Fibroblast of the conjunctiva (primary cell): ENCODE results near the gene DNAJC5.

Experiments
- DNase-seq: peaks from one replicate; pipeline ENCODE4 v3.0.0-alpha.2; 2010; ENCODE audit warnings: low read depth

Gene DNAJC5

DNA sequence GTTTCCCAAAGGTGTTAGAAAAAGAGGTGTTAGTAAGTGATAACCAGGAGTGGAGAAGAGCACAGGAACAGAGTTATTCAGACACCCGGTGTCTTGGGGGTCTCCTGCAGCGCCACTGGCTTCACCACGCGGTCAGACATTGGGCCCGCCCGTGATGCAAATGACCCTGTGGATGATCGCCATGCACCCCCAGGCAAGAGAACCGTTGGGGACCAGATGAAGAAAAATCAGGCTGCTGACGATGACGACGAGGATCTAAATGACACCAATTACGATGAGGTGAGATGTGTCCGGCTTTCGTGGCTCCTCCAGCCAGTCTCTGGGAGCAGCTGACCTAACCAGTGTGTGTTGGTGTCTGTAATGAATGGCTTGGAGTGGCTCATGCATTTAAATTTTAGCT, 88.0 kb downstream of the DNAJC5 start:
- DNase-seq, result no peak
